Cortex of kidney (tissue), 1 donor: ENCODE data around the gene MPP3.
A peak's percentile ranks its signal among the peaks of the same experiment; 100 is the strongest.
"Not testable (repeated sequence)": the region's sequence is repeated elsewhere in the genome, so short reads cannot be mapped to it uniquely, and the experiment has no call there.

Experiments used
- DNase-seq: peaks from one replicate; lab custom pipeline; 2025; lab: John Stamatoyannopoulos, UW

The MPP3 gene

GRCh38 chr17:43808076-43808475 is 24.9 kb downstream of the MPP3 start:
- no peak for DNase-seq

GRCh38 chr17:43805117-43805516 is 27.8 kb downstream of the MPP3 start:
- no peak for DNase-seq

DNA sequence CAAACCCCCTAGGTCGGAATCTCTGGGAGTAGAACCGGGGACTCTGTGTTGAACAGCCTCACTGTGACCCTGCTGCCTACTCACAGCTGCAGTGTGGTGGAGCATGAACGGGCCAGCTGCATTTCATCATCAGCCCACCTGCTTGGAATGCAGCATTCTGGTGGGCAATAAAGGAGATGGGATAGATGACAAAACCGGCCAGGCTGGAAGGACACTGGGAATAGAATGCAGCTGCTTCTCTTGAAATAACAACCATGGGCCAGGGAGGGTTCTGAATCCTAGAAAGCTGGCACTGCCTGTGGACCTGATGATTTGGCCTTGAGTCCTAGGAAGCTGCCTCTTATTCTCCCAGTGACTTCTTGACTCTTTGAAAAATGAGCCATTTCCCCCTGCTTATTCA is 29.2 kb downstream of the MPP3 start:
- no peak for DNase-seq

DNA sequence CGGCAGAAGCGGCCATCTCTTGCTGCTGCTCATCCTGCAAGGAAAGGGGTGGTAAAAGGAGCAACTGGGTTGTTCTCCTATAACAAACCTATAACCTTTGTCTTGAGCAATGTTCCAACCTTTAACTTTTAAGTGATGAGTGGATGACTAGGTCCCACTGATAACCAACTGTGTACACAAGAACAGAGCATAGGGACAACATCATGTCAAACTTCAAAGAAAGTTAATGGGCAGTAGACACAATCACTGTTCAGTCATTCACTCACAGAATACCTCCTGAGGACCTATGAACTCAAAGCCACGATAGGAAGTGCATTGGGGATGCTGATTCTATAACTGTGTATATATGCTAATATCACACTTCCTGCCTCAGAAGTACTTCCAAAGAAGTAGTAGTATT is 31.1 kb downstream of the MPP3 start:
- no peak for DNase-seq

- DNase-seq, result no peak
Measured at GRCh38 chr17:43800736-43801135, 32.2 kb downstream of the MPP3 start.

DNA sequence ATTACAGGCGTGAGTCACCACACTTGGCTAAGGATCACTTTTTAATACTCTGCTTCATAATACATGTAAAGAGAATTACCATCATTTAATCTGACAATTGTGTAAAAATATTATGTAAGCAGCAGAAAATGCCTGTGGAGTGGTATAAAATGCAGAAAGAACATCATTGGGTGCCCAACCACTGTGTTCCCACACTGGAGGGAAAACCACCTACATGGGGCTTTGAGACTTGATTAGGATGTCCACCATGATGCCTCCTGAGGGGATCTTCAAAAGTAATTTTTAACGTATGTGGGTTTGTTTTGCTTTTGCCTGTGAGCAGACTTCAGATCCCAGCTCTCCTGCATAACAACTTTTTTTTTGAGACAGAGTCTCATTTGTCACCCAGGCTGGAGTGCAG is 33.9 kb downstream of the MPP3 start:
- DNase-seq, result no peak

GRCh38 chr17:43798024-43798423 is 34.9 kb downstream of the MPP3 start:
- not testable (repeated sequence) for DNase-seq

GRCh38 chr17:43792668-43793067 is 40.3 kb downstream of the MPP3 start:
- not testable (repeated sequence) for DNase-seq

- DNase-seq, result no peak
Measured at GRCh38 chr17:43791589-43791988, 41.4 kb downstream of the MPP3 start.

DNA sequence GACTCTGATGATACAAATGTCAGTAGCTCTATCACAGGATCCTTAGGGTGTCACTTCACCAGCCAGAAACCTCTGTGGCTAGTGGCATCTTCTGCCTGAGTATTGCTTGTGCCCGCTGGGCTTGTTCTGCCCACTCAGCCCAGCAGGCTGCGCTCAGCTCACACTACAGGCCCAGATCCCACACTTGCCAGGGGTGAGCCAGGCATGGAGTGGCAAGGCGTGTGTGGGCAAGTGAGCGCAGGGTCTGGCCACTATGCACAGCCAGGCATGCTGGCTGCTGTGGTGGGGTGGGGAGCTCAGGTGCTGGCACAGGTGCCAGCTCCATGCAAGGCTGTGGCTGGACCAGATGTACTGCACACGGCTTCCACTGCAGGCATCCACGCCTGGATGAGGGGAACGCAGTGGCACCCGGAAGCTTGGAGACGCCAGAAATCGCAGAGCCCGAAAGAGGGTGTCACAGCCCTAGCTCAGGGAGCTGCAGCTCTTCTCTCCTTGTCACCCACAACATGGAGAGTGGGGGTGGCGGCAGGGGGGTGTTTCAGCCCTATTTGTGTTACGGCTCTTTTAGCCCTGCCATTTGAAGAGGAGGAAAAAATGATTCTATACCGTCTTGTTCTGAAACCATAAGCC is 42.5 kb downstream of the MPP3 start:
- DNase-seq, result no peak

GRCh38 chr17:43789482-43789881 is 43.5 kb downstream of the MPP3 start:
- DNase-seq, result no peak

DNA sequence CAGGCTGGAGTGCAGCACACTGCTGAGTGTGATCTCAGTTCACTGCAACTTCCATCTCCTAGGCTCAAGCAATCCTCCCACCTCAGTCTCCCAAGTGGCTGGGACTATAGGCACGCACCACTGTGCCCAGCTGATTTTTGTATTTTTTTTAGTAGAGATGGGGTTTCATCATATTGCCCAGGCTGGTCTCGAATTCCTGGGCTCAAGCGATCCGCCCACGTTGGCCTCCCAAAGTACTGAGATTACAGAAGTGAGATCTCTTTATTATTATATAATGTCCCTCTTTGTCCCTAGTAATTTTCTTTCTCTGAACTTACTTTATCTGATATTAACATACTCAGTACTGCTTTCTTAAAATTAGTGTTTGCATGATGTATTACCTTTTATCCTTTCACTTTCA is 44.4 kb downstream of the MPP3 start:
- DNase-seq, result no peak

GRCh38 chr17:43787728-43788127 is 45.2 kb downstream of the MPP3 start:
- no peak for DNase-seq

DNA sequence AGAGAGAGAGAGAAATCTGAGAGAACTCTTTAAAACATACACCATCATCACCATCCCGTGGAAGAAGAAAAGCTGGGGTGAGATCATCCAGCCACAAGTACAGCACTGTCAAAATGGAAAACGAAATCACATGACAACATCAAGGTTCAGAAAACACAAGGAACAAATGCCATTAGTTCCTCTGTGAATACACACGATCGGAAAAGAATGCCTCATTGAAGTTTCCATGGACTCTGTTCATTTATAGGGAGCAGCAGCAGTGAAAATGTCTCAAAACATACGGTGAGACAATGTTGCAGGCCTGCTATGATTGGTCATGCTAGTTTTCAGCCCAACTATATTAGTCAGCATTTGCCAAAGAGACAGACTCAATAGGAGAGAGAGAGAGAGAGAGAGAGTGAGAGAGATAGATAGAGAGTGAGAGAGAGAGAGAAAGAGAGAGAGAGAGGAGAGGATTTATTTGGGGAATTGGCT is 48.3 kb downstream of the MPP3 start:
- DNase-seq, result no peak

DNA sequence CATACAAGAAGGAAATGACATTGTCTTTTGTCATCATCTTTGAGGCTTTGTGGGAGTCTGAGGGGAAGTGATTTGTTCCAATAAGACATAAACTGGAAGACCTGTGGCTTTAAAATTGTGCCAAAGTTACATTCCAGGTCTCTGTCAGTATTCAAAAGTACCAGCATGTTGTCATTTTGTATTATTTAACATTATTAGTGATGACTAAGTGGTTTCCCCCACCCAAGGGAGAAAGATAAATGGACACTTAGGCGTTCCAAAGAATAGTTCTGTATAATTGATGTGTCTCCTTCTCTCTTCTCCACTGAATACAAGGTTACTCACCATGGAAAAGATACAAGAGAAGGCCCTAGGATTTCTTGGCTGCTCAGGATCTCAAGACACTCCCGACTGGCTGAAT is 48.9 kb downstream of the MPP3 start:
- no peak for DNase-seq

- DNase-seq, result no peak
Measured at GRCh38 chr17:43782913-43783680, 49.8 kb downstream of the MPP3 start.

DNA sequence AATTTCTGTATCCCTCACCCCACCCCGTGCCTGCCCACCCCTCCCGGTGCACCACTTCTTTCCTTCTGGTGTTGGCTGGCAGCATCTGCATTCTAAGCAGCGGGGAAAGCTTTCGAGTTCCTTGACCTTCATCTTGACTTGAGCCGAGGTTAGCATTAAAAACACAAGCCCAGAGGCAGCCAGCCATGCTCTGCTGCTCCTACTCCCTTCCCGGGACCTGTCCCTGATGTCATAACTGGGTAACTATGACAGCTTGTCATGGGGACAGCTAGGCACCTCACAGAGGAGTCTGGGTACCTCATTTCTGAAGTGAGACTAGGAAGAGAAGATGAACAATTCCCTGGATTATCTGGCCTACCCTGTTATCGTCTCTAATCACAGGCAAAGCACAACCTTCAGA is 52.8 kb downstream of the MPP3 start, which contains the start of gene CFAP97D1:
Gene CFAP97D1 (plus strand): TSS at position 301 of the 400 bp plus-strand sequence. CDS start 28 bp downstream, at position 329.
- no peak for DNase-seq

DNA sequence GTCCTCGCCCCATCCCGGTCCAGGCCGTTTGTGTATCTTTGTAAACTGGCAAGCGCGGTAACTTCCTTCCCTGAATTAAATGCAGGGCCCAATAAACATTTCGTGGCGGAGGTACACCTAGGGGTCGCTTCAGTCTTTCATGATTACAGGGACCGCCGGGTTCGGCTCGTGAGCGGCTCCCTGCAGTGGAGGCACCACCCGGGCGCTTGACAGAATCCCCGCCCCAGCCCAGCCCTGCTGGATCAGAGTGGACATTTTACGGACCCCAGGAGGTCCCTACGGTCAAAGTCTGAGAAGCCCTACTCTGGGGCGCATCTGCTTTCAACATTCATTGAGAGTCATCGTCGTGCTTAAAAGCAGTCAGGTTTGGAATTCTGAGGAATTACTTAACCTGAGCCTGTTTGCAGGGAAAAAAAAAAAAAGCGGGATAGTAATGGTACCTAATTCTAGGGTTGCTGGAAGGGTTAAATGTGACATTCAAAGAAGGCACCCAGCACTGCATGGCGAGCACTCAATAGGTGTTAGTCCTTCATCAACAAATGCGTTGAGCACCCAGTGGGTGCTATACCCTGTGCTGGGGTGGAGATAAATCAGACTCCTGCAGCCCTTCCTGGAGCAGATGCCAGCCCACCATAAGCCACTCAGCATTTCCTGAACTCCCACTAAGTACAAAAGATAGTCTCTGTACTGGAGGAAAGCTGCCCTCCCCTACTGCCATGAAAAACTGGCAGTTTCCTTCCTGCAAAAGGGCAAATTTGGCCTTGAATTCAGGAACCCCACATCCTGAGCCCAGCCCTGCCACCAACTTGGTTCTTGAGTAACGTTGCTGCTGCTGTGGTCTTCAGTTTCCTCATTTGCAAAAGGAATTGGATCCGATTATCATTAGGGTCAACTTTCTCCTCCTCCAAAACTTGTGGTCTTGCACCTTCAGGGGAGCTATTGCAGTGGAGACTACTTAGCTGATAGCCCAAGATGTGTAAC is 53.5 kb downstream of the MPP3 start:
- DNase-seq, result no peak

GRCh38 chr17:43778337-43779144 is 54.4 kb downstream of the MPP3 start, which contains the start of gene DUSP3:
Gene DUSP3 (minus strand): TSS chr17:43778977. CDS start chr17:43778924, 53 bp downstream.
- DNase-seq, result peak; percentile 56

GRCh38 chr17:43774304-43775250 is 58.4 kb downstream of the MPP3 start:
- DNase-seq, result no peak
